Measurements from ENCODE around the gene LMCD1.
"Not testable (repeated sequence)": the region's sequence is repeated elsewhere in the genome, so short reads cannot be mapped to it uniquely, and the experiment has no call there.

The LMCD1 gene

DNA sequence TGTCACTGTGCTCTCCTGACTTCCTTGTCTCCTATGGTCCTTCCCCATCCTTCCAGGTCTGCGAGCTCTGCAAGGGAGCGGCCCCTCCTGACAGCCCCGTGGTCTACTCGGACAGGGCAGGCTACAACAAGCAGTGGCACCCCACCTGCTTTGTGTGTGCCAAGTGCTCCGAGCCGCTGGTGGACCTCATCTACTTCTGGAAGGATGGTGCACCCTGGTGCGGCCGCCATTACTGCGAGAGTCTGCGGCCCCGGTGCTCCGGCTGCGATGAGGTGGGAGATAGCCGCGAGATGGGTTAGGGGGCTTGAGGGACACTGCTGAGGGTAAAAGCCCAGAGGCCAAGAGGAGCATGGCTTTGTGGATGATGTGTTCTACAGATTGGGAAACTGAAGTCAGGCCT lies 63.8 kb downstream of the LMCD1 start:
- no peak for DNase-seq

DNA sequence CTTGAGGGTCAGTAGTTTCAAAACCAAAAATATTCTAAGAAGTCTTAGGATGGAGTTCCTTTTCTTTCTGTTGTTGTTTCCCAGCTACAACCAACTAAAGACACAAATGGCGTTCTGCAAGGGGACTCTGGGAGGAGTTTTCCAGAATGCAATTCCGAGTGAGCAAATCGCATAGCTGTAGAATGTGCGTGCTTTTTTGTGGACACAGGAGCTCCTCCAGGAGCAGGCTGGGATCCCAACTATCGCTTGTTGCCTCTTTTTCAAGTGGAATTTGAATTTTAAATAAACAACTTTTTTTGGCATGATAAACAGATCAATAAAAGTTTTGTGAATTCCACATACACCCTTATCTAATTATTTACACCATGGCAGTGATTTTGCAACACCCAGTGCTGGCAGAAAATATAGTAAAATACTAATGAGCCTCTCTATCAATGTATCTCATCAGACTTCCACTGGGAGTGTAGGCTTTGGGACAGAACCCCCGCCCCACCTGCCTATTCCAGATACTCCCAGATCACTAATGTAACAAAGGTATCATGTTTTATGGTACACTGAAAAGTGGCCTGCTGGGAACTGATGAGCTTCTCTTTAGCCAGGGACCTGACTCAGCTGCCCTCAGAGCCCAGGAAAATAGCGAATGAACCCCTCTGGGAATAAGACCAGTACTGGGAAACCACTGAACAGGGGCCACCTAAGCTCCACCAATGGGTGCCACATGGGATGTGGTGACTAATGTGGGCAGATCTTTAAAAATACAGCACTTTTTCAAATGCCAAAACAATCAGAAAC lies 66.4 kb downstream of the LMCD1 start:
- DNase-seq = no peak

DNA sequence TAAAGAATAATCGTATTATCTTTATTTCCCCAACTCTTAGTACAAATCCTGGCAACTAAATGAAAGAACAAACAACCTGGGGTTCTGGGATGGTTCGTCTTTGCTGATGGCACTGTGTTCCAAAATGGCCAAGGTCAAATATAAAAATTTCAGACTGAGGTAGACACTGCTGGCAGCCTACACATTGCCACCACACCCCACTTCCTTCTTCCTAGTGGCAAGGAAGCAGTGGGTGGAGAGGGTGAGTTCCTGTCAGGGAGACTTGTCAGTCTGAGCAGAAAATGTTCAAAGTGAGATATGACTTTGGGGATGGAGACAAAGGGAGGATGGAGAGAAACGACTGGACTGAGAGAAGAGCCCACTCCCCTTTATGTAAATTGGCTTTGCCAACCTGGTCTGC lies 69.6 kb downstream of the LMCD1 start:
- no peak for DNase-seq

DNA sequence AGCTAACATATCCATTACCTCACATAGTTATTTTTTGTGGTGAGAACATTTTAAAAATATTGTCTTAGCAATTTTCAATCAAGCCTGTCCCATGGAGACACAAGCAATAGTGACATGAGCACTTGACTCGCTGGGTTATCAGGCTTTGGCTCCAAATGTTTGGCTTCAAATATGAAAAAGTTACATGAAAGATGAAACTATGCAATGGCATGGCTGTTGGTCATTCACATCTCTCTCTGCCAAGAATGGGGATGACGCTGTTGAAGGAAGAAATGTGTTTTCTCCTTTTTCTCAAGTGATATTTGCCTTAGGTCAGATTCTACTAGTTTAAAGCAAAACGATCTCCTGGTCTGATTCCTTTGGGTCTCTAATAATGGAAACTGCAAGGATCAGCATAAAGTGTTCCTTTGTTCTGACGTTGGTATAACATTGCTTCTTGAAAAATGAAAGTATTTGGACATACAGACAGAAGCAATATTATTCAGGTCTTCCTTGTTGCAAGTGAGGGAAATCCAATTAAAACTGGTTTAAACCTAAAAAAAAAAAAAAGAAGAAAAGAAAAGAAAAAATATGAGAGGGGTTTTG lies 71.8 kb downstream of the LMCD1 start:
- no peak for DNase-seq

DNA sequence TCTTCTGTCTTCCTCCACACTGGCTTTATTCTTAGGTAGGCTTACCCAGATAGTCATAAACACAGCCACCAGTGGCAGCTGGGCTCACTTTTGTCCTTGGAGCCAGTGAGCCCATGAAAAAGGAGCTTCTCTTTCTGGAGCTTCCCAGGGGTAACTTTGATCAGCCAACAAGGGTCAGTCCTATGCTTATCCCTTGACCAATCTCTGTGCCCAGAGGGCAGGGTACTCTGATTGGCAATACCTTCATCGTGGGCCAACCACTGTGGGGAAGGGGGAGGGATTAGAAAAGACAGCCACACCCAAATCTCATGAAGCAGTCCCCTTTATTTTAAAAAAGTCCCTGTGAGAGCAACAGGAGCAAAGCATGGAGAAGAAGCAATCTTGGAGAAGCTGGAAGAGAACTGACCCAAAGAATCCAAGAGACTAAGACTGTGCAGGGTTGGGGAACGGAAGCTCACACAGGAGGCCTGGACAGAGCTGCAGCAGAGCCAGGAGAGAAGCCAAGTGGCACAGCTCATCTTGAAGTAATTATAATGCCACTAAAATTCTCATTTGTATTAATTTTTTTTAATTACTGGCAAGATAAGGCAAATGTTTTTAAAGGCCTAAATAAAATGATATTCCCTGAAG lies 72.5 kb downstream of the LMCD1 start:
- no peak for DNase-seq

DNA sequence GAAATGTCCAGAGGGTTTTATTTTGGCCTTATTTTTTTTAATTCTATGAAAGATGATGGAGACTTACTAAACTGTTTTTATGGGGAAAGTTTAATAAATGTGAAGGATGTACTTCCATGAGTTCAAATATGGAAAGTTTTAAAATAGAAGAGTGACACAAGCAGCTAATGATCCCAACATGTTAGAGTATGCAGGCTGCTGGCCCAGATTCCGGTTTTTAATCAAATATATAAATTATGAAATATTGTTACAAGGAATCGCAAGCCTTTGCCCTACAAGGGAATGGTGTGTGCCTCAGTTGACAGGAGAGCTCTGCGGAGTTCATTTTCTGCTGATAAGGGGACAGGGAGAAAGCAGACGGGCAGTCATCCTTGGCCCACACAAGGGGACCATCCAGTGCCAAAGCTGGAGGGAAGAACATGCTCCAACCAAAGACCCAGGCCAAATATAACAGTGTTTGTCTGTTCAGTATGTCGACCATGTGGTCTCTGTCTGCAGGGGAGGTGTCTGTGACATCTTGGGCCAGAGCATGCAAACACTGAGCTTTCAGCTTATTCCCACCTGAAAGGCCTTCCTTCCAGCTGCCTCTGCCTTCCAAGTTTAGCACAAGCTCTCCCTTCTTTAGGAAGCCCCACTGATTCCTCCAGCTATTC lies 73.2 kb downstream of the LMCD1 start:
- no peak for DNase-seq

DNA sequence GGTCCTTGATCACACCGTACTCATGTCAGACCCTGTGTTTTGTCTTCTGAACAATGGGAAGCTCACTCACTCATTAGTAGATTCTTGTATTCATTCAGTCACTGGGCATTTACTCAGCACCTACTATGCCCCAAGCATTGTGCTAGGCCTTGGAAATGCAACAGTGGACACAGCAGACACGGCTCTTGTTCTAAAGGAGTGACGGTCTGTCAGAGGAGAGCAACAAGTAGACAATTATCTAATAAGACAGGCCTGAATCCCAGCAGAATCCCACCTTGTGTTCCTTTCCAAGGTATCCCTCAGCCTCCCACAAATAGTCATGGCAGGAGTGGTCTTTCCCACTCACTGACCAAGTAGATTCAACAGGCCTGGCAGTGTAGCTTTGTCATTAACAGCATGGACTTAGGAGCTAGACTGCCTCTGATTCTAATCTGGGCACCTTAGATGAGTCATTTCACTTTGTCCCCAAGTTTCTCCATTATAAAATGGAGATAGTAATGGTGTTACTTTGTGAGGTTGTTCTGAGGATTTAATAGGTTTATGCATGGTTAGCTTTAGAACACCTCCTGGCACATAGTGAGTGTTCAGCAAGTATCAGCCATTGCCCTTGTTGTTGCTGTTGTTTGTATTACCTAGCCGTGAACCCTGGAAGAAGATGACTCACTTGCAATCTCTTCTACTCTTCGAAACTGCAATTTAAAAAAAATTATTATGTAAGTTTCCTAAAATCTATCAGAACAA lies 73.9 kb downstream of the LMCD1 start:
- no peak for DNase-seq

DNA sequence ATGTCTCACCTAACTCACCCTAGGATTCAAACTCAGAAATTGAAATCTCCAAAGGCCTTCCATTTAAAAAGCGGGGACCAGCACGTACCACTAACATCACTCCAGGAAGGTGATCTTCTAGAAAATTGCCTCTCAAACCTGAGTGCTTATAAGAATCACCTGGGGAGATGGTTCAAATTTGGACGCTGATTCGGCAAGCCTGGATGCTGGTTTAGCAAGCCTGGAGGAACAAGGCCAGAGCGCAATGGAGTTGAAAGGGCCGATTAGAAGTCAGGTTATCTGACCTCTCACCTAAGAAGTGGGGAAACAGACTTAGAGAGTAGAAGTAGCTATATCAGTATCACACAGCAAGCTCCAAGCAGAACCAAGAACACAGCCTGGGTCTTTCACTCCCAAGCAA lies 74.8 kb downstream of the LMCD1 start:
- DNase-seq = no peak

DNA sequence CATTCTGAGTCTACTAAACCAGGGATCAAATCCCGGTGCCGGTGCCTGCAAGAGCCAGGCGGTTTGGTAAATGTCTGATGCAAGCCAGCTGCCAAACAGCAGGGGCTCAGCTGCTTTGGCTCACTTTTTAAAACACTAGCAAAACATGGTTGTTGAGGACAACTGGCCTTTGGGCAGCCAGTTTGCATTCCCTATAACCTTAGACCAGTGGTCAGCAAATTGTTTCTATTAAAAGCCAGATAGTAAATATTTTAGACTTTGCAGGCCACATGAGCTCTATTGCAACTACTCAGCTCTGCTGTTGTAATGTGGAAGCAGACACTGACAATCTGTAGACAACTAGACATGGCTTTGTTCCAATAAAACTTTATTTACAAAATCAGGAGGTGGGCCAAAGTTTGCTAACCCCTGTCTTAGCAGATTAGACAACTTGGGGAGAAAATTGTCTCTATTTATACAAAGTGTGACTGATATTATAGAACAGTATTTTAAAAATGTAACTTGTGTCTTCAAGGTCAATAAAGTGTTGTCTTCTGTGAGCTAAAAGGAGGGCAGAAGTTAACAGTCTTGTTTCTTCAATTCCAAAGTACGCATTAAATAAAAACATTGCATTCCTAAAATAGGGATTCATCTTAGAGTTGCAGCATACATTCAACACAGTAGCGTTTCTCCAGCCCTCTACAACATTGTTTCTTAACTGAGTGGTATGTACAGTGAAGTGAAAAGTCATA lies 75.4 kb downstream of the LMCD1 start:
- no peak for DNase-seq

DNA sequence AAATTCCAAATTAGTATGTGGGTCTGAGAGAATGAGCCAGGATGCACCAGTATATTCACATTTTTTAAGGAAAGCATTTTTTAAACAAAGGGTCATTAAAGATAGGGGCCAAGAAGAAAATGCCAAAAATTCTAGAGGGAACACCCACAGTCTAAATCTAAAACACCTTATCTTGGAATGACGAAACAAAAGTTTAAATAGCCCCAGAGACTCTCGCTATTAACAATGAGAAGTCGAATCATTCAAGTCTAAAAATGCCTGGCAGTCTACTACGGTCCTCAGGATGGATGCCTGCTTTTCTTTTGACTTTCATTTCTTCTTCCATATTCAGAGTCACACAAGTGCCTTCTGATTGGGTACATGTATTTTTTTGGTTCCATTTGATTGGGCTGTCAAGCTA lies 76.7 kb downstream of the LMCD1 start:
- DNase-seq = no peak

DNA sequence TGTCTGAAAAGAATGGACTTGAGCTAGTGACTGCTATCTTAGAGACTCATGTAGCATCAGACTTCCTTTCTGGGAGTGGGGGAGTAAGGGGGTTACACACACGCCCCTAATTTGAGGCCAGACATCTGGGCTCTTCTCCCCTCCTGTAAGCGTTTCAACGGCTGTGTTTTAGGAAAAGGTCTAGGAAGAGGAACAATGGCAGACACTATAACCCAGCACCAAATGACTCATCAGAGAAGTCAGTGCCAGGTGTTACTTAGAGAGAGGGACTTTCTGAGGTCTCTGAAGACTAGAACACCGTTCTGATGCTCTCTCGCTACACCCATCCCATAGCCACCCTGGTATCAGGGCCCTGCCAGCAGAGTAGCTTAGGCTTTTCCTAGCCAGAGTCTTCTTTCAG lies 77.5 kb downstream of the LMCD1 start:
- no peak for DNase-seq

DNA sequence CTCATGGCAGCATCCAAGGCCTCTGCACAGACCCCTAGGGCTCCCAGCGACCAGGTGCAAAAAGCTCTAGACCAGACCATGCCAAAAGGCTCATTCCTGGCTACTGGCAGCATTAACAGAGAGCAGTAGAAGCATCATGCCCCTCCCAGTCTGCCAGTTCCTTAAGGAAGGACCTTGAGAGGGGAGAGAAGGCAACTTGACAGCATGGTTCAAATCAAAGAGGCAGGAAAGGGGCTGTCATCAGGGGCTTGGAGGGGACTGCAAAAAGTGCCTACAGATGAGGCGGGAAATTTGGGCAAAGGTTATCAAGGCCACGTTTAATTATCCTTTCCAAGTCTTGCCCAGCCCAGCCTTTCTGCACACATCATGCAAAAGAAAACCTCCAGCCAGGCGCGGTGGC lies 78.3 kb downstream of the LMCD1 start:
- no peak for DNase-seq

DNA sequence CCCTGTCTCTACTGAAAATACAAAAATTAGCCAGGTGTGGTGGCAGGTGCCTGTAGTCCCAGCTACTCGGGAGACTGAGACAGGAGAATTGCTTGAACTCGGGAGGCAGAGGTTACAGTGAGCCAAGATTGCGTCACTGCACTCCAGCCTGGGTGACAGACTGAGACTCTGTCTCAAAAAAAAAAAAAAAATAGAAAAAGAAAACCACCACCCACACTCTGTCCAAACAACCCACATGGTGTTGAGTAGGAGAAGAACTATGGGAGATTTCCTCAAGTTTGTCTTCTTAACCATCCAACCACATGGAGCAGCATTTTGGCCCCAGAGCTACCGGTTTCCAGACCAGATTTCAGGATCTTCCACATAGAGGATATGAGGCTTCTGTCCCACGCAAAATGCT lies 78.8 kb downstream of the LMCD1 start:
- DNase-seq = not testable (repeated sequence)

DNA sequence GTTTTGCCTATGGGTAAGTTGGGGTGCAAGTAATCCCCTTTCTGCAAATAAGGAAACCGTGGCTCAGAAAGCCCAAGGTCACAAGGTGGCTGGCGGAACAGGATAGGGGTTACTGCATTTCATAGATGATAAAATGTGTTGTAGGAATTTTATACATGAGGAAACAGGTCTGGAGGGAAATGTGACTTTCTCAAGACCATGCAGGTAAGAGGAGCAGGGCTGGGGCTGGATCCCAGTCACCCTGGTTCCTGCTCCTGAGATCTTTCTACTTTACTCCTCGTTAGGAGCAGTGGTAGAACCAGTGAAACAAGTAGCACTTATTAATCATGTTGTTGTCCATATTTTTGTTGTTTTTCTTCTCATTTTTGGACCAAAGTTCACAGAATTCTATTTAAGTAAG lies 79.8 kb downstream of the LMCD1 start:
- no peak for DNase-seq

DNA sequence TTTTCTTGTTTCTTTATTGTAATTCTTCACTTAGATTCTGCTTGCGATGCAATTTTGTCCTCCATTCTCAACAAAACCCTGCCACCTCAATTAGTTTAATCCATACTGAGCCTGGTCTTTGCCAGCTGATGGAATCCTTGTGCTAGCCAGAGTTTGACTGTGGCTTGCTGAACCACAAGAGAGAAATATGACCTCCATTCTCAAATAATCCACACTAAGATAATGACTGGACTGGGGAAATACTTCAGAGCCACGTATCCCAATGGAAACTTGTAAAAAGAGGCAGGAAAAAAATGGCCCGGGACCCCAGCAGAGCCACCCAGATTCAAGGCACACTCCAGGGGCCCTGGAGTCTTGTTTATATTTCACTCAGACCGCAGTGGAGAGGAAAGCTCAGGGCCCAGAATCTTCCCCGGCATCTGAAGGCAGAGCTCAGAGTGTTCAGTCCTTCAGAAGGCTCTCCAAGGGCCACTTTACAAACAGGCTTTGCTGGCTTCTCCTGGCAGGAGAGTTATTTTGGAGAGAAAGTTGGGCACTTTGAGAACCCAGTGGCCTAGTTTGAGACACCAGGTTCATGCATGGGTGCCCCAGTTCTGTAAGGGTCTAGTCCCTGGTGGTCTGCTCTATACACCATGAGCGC lies 80.3 kb downstream of the LMCD1 start:
- no peak for DNase-seq

DNA sequence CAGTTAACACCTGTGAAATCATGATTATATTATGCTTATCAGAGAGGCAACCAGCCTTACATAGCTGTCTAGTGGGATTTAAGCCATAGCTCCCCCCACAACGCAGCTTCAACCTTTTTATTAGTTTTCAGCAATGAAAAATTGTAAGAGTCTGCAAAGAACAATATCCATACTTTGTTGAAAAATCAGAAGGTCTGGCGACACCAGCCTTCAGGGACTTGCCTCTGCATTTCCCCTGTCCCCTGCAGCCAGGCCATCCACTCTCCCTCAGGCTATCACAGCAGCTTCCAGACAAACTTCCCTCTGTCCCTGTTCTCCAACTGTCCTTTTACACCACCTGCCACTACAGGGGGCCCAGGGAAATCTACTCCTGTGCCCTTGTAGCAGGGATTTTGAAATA lies 83.0 kb downstream of the LMCD1 start:
- DNase-seq = no peak

DNA sequence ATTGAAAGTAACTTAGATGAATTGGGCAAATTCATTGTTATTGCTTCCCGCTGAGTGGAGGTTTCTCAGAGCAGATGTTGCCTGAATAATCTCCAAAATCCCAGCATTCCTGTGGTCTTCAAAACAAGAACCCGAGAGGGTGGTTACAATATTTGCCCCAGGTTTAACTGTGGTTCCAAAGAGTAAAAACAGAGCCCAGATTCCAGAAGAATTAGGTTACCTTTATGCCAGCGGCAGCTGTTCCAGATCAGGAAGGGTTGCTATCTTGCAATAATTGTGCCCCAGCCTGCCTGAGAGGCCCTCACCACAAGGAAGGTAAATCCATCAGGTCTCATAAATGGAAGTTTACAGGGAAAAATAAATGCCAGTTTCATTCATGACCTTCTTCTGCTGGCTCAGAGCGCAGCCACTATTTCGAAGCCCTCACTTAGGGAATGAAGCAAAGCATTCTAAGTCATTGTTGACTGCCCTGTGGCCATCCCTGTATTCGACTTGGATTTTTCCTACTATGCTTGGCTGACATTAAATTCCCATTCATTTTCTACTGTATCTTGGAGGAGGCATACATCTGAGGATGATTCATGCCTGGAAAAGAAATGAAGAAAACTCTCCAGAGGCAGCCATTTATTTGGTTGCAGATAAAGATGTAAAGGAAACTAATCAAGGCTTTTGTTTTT lies 88.4 kb downstream of the LMCD1 start:
- no peak for DNase-seq

DNA sequence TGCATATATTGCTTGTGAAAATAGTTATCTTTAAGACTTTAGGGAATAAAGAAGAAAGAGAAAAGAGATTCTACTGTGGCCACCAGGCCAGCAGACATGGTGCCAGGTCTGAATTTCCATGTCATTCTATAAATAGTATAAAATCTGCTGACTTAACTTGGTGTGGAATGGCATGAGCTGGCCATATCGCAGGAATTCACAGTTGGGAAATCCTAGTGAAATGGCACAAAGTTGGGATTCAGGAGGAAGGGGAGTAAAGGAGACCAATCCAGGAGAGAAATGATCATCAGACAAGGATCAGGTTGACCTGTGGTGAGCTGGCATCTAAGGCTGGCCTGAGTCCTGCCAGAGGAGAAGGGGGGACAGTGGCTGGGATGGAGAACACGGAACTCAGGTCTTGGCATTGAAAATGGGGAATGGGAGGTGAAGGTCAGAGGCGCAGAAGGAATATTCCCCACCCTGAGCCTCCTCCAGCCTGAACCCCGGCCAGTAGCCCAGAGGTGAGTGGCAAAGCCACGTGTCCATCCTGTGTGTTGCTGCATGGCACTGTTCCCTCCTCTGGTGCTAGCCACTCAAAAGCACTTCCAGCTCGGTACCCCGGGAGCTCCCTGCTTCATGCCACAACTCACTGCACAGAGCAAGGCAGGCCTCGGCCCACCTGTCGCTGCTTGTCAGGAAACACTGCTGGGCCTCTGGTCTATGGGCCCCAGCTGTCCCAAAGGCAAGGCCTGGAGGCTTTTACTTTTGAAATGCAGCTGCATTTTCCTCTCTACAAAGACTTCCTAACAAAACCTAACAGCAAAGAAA lies 91.6 kb downstream of the LMCD1 start:
- DNase-seq = no peak

DNA sequence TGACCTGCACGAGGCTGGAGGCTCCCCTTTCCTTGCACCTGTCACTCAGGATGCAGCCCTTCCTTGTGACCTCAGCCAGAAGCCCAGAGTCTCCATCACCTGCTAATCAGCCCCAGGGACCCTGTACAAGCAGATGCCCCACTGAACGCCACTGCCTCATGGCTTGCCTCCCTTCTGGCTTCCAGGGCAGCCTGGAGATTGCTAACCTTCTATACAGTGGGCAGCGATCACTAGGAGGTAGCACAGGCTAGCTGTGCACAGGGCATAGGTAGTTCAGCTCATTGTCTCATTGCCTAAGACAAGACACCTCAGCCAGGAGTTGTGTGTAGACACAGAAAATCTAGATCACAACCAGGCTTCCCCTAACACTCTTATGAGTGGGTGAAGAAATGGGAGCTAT lies 93.6 kb downstream of the LMCD1 start:
- no peak for DNase-seq

DNA sequence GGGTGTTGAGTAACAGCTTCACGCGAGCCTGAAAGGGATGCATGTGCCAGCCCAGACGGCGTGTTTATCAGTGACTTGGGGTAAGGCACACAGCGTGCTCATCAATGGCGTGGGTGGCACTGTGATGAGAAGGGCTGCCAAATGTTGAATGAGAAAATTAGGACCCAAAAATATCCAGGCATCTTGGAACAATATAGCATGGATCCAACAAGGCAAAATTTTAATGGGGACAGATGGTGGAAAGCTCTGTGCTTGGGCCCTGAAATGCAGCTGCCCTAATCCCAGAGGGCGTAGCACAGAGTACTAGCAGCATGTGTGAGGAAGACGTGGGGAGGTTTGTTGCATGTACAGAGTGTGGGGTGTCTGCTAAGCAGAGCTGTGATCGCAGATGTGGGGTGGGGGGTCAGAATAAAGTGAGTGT lies 94.1 kb downstream of the LMCD1 start:
- DNase-seq = no peak

Measured in central memory CD4-positive, alpha-beta T cell (primary cell).